ENCODE results near the gene KRTAP5-2. TPM values are rescaled to one million over a fixed set of nuclear protein-coding genes. Genes with fewer than 3 reads are reported as not detected.
A peak's percentile ranks its signal among the peaks of the same experiment; 100 is the strongest.

Gene KRTAP5-2
- total and polyA plus RNA-seq, 2 of the 4 experiments (the other 2 are of a cell fraction), result not detected

DNA sequence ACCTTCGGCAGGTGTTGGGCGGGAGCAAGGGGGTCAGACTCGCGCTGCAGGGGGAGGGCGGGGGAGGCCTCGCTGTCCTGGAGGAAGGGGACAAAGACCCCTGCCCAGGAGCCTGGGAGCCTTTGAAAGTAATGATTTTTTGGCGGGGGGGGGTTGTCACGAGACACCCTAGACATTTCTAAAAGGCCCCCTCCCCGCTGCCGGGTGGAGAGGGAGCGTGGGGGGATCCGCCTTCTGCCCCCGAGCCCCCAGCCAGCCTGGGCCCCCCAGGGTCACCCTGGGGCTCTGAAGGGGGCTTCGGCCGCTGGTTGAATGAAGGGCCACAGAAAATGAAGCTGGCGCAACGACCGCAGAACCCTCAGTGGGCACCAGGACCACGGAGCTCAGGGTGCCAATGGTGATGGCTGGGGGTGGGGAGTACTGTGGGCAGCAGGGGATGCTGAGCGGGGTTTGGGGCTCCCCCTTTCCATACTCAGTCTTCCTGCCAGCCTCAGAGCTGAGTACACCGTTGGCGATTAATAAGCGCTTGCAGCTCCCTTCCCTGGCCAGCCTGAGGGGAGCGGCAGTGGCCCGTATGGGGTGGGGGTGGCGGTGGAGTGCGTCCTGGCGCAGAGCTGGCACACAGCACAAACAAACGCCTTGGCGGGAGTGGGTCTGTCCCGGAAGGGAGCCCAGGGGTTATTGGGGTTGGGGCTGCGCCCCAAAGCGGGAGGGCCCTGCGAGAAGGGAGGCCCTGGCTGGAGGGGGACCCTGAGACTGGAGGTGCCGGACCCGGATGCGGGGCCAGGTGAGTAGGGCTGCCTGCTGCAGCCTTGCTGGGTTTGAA is 24.8 kb downstream of the KRTAP5-2 start:
- Histone ChIP-seq H2BK15ac (ENCODE audit: low read depth, low read length) (no peak overlapping the region), H3K56ac (ENCODE audit: extremely low read depth, insufficient read depth, low read length) (no peak overlapping the region), H3K9me1 (ENCODE audit: insufficient read depth, low read length) (no peaks in the 10 kb centered on the region), H2BK20ac (ENCODE audit: low read depth, low read length) (no peak overlapping the region), H3K4me3 (ENCODE audit: insufficient read depth, low read depth, low read length) (peak overlapping the region; percentile 58), H2BK5ac (ENCODE audit: low read depth, low read length, poor library complexity, severe bottlenecking) (no peak overlapping the region), H4K91ac (ENCODE audit: insufficient read depth, low read depth, low read length) (no peak overlapping the region), H4K5ac (ENCODE audit: low read depth, low read length) (no peak overlapping the region), H3K18ac (ENCODE audit: low read depth, low read length) (no peak overlapping the region), H3K27ac (ENCODE audit: insufficient read depth, low read length) (no peak overlapping the region), H3K79me1 (ENCODE audit: low read depth in 1 of 2, low read length in 2 of 2) (peaks cover 11 to 26% of the 10 kb centered on the region in 2 experiments; a peak in 2 of 4 replicates), H2BK120ac (ENCODE audit: low read depth, low read length) (no peak overlapping the region), H3K4me1 (ENCODE audit: control insufficient read depth, insufficient read depth, low read length) (peaks cover 3% of the 10 kb centered on the region), H3K4ac (ENCODE audit: low read depth, low read length) (no peak overlapping the region), H3K27me3 (ENCODE audit: control insufficient read depth, insufficient read depth, low read length) (peaks cover 26% of the 10 kb centered on the region), H2AFZ (replicated peaks; ENCODE audit: low read length, poor library complexity) (peak overlapping the region; percentile 14), H3K36me3 (ENCODE audit: control insufficient read depth, insufficient read depth, low read length) (no peaks in the 10 kb centered on the region), H4K8ac (ENCODE audit: low read depth in 2 of 2, low read length in 2 of 2) (no peak overlapping the region), H2AK9ac (replicated peaks; ENCODE audit: low read depth, low read length, poor library complexity) (no peak overlapping the region), H3K23ac (ENCODE audit: low read depth, low read length) (no peak overlapping the region), H4K20me1 (ENCODE audit: insufficient read depth, low read length) (peaks cover 38% of the 10 kb centered on the region), H3K9me3 (ENCODE audit: control insufficient read depth, insufficient read depth, low read length) (peaks cover 4% of the 10 kb centered on the region), H3K4me2 (ENCODE audit: low read depth, low read length) (no peak overlapping the region; the same call in 1 of the 2 replicates), H2AK5ac (ENCODE audit: low read depth, low read length) (no peak overlapping the region), H3K14ac (replicated peaks; ENCODE audit: low read depth, low read length) (no peak overlapping the region), H3K9ac (ENCODE audit: low read depth, low read length) (no peak overlapping the region)
- dilution Hi-C loops (cut with HindIII; ENCODE audit: low sequenced_read_pairs, unreplicated experiment) (no loop called here), intact Hi-C loops (cut with micrococcal nuclease) (no loop called here), in situ Hi-C loops (cut with MboI; ENCODE audit: low sequenced_read_pairs) (no loop called here)
- no TSS peak for BruUV-seq (replicated peaks)
- no peak for DNase-seq
- TF ChIP-seq CHD1 (IDR thresholded peaks at IDR 0.05; ENCODE audit: low read depth, low read length) (no peak), RCOR1 (IDR thresholded peaks at IDR 0.05; ENCODE audit: insufficient replicate concordance, low read length) (no peak), FOS (IDR thresholded peaks at IDR 0.05; ENCODE audit: low read depth, low read length) (no peak), SMC3 (IDR thresholded peaks at IDR 0.05; ENCODE audit: low read depth, low read length) (no peak), MAFK (IDR thresholded peaks at IDR 0.05; ENCODE audit: low read depth, low read length) (no peak), MAZ (IDR thresholded peaks at IDR 0.05; ENCODE audit: borderline replicate concordance, low read depth, low read length) (no peak)
- WGBS, 2 experiments (ENCODE audit: extremely low coverage in 2 of 2, insufficient read length in 1 of 2), result 16% methylated on average over 11 of the region's 37 CpGs; no CpG with 5 or more reads in 1 of the 2 experiments
- POLR2A ChIA-PET (ENCODE audit: unreplicated experiment), result interaction anchor here (0.6 kb wide), 1 partner anchor 15 kb away, joined by 4 read pairs; no protein-coding TSS in a partner anchor
- ATAC-seq (ENCODE audit: low read depth), result no peak
- CTCF ChIA-PET, result interaction anchor here (4.4 kb wide), 1 partner anchor 27 kb away, joined by 30 read pairs; no protein-coding TSS in a partner anchor
